ENCODE data around the gene CDK18. TPM values are rescaled to one million over a fixed set of nuclear protein-coding genes. Genes with fewer than 3 reads are reported as not detected.
"Not testable (repeated sequence)": the region's sequence is repeated elsewhere in the genome, so short reads cannot be mapped to it uniquely, and the experiment has no call there.

Gene CDK18
- total and polyA plus RNA-seq, 8 donors: 3.7 to 174 (median 41.3) TPM

DNA sequence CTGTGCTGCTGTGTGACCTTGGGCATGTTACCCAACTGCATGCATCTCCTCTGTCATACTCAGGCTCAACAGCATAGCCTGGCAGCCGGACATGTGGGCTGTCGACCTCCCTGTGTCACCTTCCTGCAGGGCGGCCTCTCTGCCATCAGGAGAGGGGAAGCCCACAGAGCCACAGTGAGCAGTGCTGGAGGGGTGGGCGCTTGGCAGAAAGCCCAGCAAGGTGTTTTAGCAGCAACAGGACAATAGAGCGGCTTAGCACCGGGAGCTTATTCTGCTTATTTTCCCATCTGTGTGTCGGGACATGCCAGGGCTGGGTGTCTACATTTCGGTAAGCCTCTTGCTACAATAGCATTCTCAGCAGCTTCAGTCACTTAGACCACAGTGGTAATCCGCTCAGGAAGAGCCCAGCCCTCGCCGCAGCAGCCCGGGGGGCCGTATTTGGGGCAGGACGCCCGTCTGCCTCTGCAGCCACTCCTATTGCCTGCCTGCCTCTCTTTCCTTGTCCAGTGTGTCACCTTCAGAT, 22.8 kb upstream of the CDK18 start:
- DNase-seq: peak in 1 of 2 donors; percentile 53
- Histone ChIP-seq H3K4me1 (peaks cover 4 to 20% (median 13%) of the 10 kb centered on the region in 4 donors), H3K4me3 (no peak overlapping the region), H3K9me3 (no peaks in the 10 kb centered on the region), H3K36me3 (no peaks in the 10 kb centered on the region), H3K27ac (no peak overlapping the region), H3K27me3 (peaks cover 0 to 82% (median 15%) of the 10 kb centered on the region in 3 donors)
- intact Hi-C loops (cut with DNase I; ENCODE audit: low total_unique reads): loop anchor here (10.0 kb wide), 1 partner anchor 147 kb away; no protein-coding TSS in a partner anchor
- WGBS, 5 donors: 44 to 66% (median 46%) methylated on average over 13 to 15 of the region's 15 CpGs
- TF ChIP-seq EP300 (IDR thresholded peaks at IDR 0.05) (no peak), POLR2A (IDR thresholded peaks at IDR 0.05) (no peak), POLR2AphosphoS5 (IDR thresholded peaks at IDR 0.05) (no peak)
- TF ChIP-seq, protein P1, sequence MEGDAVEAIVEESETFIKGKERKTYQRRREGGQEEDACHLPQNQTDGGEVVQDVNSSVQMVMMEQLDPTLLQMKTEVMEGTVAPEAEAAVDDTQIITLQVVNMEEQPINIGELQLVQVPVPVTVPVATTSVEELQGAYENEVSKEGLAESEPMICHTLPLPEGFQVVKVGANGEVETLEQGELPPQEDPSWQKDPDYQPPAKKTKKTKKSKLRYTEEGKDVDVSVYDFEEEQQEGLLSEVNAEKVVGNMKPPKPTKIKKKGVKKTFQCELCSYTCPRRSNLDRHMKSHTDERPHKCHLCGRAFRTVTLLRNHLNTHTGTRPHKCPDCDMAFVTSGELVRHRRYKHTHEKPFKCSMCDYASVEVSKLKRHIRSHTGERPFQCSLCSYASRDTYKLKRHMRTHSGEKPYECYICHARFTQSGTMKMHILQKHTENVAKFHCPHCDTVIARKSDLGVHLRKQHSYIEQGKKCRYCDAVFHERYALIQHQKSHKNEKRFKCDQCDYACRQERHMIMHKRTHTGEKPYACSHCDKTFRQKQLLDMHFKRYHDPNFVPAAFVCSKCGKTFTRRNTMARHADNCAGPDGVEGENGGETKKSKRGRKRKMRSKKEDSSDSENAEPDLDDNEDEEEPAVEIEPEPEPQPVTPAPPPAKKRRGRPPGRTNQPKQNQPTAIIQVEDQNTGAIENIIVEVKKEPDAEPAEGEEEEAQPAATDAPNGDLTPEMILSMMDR (IDR thresholded peaks at IDR 0.05): no peak

DNA sequence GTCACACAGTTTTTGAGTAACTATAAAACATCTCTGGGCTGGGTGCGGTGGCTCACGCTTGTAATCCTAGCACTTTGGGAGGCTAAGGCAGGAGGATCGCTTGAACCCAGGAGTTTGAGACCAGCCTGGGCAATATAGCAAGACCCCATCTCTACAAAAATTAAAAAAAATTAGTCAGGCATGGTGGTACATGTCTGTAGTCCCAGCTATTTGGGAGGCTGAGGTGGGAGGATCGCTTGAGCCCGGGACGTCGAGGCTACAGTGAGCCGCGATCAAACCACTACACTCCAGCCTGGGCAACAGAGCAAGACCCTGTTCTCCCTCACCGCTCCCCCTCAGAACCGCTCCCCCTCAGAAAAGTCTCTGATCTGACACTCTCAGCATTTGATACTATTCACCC, 21.9 kb upstream of the CDK18 start:
- peaks cover 0 to 74% (median 15%) of the 10 kb centered on the region in 3 donors for H3K27me3 ChIP-seq
- H3K36me3 ChIP-seq, DNase-seq, H3K27ac ChIP-seq, H3K4me3 ChIP-seq, H3K9me3 ChIP-seq: not testable (repeated sequence)
- intact Hi-C loops (cut with DNase I; ENCODE audit: low total_unique reads): loop anchor here (10.0 kb wide), 1 partner anchor 148 kb away; no protein-coding TSS in a partner anchor
- H3K4me1 ChIP-seq: peaks cover 2 to 19% (median 13%) of the 10 kb centered on the region in 4 donors
- 79 to 94% (median 90%) methylated on average over 11 of the region's 11 CpGs for WGBS, 5 donors

DNA sequence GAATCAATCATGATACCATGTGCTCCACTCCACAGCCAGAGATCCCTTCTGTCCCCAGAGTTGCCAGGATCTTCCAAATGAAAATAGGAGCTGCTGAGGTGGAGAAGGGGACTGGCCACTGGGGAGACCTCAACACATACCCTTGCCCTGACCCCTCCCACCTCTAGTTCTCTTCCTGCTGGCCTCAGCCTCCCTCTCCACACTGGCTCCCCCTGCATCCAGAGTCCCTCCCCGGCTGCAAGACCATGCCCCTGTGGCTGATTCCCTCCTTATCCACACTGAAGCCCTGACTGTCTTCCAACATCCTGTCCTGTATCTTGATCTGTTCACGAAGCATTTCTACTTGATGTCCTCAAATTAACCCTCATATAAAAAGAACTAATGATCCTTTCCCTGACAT, 21.1 kb upstream of the CDK18 start:
- peaks cover 0 to 74% (median 15%) of the 10 kb centered on the region in 3 donors for H3K27me3 ChIP-seq
- TF ChIP-seq EP300 (IDR thresholded peaks at IDR 0.05) (no peak), POLR2AphosphoS5 (IDR thresholded peaks at IDR 0.05) (no peak), POLR2A (IDR thresholded peaks at IDR 0.05) (no peak)
- TF ChIP-seq, protein P1 (IDR thresholded peaks at IDR 0.05): no peak

DNA sequence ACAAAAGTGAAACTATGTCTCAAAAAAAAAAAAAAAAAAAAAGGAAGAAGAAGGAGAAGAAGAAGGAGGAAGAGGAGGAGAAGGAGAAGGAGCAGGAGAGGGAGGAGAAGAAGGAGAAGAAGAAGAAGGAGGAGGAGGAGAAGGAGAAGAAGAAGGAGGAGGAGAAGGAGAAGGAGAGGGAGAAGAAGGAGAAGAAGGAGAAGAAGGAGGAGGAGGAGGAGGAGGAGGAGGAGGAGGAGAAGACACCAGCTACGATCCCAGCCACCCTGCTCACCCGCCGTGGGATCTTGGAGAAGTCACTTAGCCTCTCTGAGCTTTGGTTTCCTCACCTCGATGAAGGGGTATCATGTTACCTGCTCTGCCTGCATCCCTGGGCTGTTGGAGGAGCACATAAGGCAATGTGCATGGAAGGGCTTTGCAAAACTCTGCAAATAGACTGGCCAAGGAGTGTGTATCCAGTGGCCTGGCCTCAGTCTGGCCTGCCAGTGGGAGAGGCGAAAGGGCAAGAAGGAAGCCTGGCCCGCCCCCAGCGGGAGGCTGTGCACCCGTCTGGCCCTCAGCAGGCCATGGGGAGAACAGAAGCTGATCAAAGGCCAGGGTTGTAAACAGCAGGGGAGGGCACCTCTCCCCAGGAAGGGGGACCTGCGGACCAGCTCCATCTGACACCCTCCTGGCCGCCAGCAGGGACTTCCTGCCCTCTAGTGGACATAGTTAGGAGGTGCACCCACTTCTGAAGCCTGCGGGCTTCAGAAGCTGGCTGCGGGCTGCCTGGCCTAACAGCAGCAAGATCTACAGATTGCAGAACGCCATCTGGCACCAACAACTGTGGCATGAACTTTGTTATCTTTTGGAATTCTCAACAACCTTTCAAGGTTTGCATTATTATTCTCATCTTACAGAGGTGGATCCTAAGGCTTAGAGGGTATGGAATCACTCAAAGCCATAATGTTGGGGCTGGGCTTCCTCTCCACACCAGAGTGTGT, 19.2 kb upstream of the CDK18 start:
- DNase-seq: peak; percentile 80 to 91
- Histone ChIP-seq H3K4me3 (no peak overlapping the region), H3K36me3 (no peaks in the 10 kb centered on the region), H3K27me3 (peaks cover 0 to 66% (median 15%) of the 10 kb centered on the region in 3 donors), H3K4me1 (peaks cover 0 to 9% (median 8%) of the 10 kb centered on the region in 4 donors), H3K9me3 (no peaks in the 10 kb centered on the region), H3K27ac (no peak overlapping the region)
- 24 to 29% (median 25%) methylated on average over 11 to 13 of the region's 13 CpGs for WGBS, 5 donors
- TF ChIP-seq POLR2AphosphoS5 (IDR thresholded peaks at IDR 0.05) (no peak), POLR2A (IDR thresholded peaks at IDR 0.05) (no peak), EP300 (IDR thresholded peaks at IDR 0.05) (no peak)
- TF ChIP-seq, protein P1 (IDR thresholded peaks at IDR 0.05): peak in 6 of 7 experiments; percentile 85 to 99 (median 92)
- intact Hi-C loops (cut with DNase I; ENCODE audit: low total_unique reads): loop anchor here (5.0 to 10.0 kb wide), 3 partner anchors 37 to 150 kb away; no protein-coding TSS in a partner anchor

More for the DNA sequence above, 21.1 kb upstream of the CDK18 start:
- no peak overlapping the region for H3K4me3 ChIP-seq
- WGBS, 5 donors: 29 to 51% (median 36%) methylated on average over 2 of the region's 2 CpGs
- peaks cover 0 to 11% (median 9%) of the 10 kb centered on the region in 4 donors for H3K4me1 ChIP-seq
- H3K9me3 ChIP-seq: no peaks in the 10 kb centered on the region
- DNase-seq: no peak
- H3K36me3 ChIP-seq: no peaks in the 10 kb centered on the region
- intact Hi-C loops (cut with DNase I; ENCODE audit: low total_unique reads): loop anchor here (10.0 kb wide), 1 partner anchor 149 kb away; no protein-coding TSS in a partner anchor
- H3K27ac ChIP-seq: no peak overlapping the region

Measured in stomach (tissue), 9 donors.